SK-N-SH (cell line): Measurements from ENCODE around the gene ZCWPW2.

Experiments used
- ELF1 ChIP-seq: IDR thresholded peaks from 2 replicates; pipeline ENCODE4 v1.4.0; 2012
- EP300 ChIP-seq, 2 experiments: IDR thresholded peaks; 2 replicates each; pipeline versions ENCODE4 v1.4.0 to v1.6.1; 2012; ENCODE audit warnings: borderline replicate concordance in 1 of 2, low read depth in 1 of 2, low read length in 1 of 2
- EZH2phosphoT487 ChIP-seq: fragments of 200-600 bp; sonication (generic); IDR thresholded peaks from 2 replicates; pipeline ENCODE4 v1.6.1; 2017; ENCODE audit warnings: low read depth, mixed run types, mild to moderate bottlenecking, antibody characterized with exemption, moderate library complexity, borderline replicate concordance
- GABPA ChIP-seq: IDR thresholded peaks from 2 replicates; pipeline ENCODE4 v1.4.0; 2012; ENCODE audit warnings: low read depth, mild to moderate bottlenecking
- RAD21 ChIP-seq: IDR thresholded peaks from 2 replicates; pipeline ENCODE4 v1.6.1; 2012; ENCODE audit warnings: mild to moderate bottlenecking, low read length
- RFX5 ChIP-seq: IDR thresholded peaks from 2 replicates; pipeline ENCODE4 v1.6.1; 2012; ENCODE audit warnings: mild to moderate bottlenecking, improper control_type of control experiment, low read length
- TAF1 ChIP-seq: IDR thresholded peaks from 2 replicates; pipeline ENCODE4 v1.6.1; 2012; ENCODE audit warnings: low read depth, mild to moderate bottlenecking, low read length, moderate library complexity, borderline replicate concordance
- YY1 ChIP-seq: IDR thresholded peaks from 2 replicates; pipeline ENCODE4 v1.4.0; 2012; ENCODE audit warnings: low read depth, mild to moderate bottlenecking
- TF ChIP-seq, protein P1 (sequence below): fragments of 200-600 bp; sonication (generic); IDR thresholded peaks from 2 replicates; pipeline ENCODE4 v1.6.1; 2017; ENCODE audit warnings: antibody characterized with exemption, mild to moderate bottlenecking, moderate library complexity
- TF ChIP-seq, protein P2 (sequence below): fragments of 150-350 bp; IDR thresholded peaks from 2 replicates; pipeline ENCODE4 v1.6.1; 2017; ENCODE audit warnings: antibody characterized with exemption, low read length, low read depth, borderline replicate concordance
- TF ChIP-seq, protein P3 (sequence below): IDR thresholded peaks from 2 replicates; pipeline ENCODE4 v1.4.0; 2012; ENCODE audit warnings: low read depth

DNA sequence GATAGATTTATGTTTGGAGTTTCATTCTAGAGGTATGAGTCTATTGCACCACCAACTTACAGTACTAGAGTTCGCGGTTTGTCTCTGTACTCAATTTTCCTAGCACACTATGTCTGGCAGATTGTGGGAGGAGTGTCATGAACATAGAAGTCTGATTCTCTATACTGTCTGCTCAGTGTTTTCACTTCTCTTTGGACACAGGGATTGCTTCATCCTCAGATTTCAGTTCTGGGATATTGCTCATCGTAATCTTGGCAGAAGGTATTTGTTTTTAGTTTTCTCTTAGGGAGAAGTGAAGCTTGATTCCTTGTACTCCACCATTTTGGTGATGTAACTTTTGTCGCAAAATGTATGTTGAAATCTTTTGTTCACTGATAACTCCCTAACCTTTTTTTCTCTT, 27.9 kb downstream of the ZCWPW2 start:
- TF ChIP-seq, protein P1, sequence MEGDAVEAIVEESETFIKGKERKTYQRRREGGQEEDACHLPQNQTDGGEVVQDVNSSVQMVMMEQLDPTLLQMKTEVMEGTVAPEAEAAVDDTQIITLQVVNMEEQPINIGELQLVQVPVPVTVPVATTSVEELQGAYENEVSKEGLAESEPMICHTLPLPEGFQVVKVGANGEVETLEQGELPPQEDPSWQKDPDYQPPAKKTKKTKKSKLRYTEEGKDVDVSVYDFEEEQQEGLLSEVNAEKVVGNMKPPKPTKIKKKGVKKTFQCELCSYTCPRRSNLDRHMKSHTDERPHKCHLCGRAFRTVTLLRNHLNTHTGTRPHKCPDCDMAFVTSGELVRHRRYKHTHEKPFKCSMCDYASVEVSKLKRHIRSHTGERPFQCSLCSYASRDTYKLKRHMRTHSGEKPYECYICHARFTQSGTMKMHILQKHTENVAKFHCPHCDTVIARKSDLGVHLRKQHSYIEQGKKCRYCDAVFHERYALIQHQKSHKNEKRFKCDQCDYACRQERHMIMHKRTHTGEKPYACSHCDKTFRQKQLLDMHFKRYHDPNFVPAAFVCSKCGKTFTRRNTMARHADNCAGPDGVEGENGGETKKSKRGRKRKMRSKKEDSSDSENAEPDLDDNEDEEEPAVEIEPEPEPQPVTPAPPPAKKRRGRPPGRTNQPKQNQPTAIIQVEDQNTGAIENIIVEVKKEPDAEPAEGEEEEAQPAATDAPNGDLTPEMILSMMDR, result no peak
- TF ChIP-seq ELF1, result no peak
- TF ChIP-seq, protein P2, sequence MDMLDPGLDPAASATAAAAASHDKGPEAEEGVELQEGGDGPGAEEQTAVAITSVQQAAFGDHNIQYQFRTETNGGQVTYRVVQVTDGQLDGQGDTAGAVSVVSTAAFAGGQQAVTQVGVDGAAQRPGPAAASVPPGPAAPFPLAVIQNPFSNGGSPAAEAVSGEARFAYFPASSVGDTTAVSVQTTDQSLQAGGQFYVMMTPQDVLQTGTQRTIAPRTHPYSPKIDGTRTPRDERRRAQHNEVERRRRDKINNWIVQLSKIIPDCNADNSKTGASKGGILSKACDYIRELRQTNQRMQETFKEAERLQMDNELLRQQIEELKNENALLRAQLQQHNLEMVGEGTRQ, result no peak
- TF ChIP-seq GABPA, result no peak
- TF ChIP-seq, protein P3, sequence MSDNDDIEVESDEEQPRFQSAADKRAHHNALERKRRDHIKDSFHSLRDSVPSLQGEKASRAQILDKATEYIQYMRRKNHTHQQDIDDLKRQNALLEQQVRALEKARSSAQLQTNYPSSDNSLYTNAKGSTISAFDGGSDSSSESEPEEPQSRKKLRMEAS, result no peak
- no peak for TF ChIP-seq EP300 (IDR thresholded peaks at IDR 0.05; ENCODE audit: borderline replicate concordance in 1 of 2, low read depth in 1 of 2, low read length in 1 of 2)
- TF ChIP-seq RFX5, result no peak
- no peak for TF ChIP-seq RAD21
- TF ChIP-seq TAF1, result no peak
- TF ChIP-seq EZH2phosphoT487, result no peak
- TF ChIP-seq YY1, result no peak
